Inflammatory macrophage treated with lipopolysaccharide for 1 hour (primary cell): ENCODE data around the gene JMY.

ENCODE experiments used
- DNase-seq, 2 donors: peaks; one replicate each; pipeline ENCODE4 v3.0.0-alpha.2; 2020 to 2022

JMY gene

GRCh38 chr5:79287907-79288306 is 52.0 kb downstream of the JMY start:
- no peak for DNase-seq

- no peak for DNase-seq
These were observed 59.1 kb downstream of the JMY start for GRCh38 chr5:79295029-79295428.

- no peak for DNase-seq
These were observed 61.7 kb downstream of the JMY start for GRCh38 chr5:79297661-79298060.

GRCh38 chr5:79301046-79301712 is 65.2 kb downstream of the JMY start:
- no peak for DNase-seq

- no peak for DNase-seq
These were observed 66.5 kb downstream of the JMY start for GRCh38 chr5:79302454-79302853.

GRCh38 chr5:79305706-79306105 is 69.8 kb downstream of the JMY start:
- DNase-seq, result no peak

- DNase-seq, result peak in 1 of 2 donors; percentile 7
These were observed 83.1 kb downstream of the JMY start for GRCh38 chr5:79318935-79319614.

GRCh38 chr5:79329453-79329852 is 93.5 kb downstream of the JMY start:
- no peak for DNase-seq

GRCh38 chr5:79330071-79330470 is 94.1 kb downstream of the JMY start:
- no peak for DNase-seq

- DNase-seq, result no peak
These were observed 98.1 kb downstream of the JMY start for GRCh38 chr5:79333852-79334557.

GRCh38 chr5:79346420-79346824 is 110.5 kb downstream of the JMY start:
- no peak for DNase-seq

GRCh38 chr5:79349047-79349446 is 113.1 kb downstream of the JMY start:
- no peak for DNase-seq

- DNase-seq, result no peak
These were observed 114.0 kb downstream of the JMY start for GRCh38 chr5:79349881-79350280.

- no peak for DNase-seq
These were observed 121.5 kb downstream of the JMY start for GRCh38 chr5:79357398-79357797.
